ENCODE data around the gene SUCO.

The SUCO gene

GRCh38 chr1:172513479-172513878 is 19.5 kb upstream of the SUCO start:
- H3K9me3 ChIP-seq (replicated peaks in 1 of 2; ENCODE audit: control insufficient read depth in 2 of 2, insufficient read depth in 1 of 2, low read depth in 1 of 2, low read length in 2 of 2) = no peaks in the 10 kb centered on the region
- no peaks in the 10 kb centered on the region for H3K36me3 ChIP-seq (replicated peaks in 1 of 2; ENCODE audit: control insufficient read depth in 2 of 2, insufficient read depth in 2 of 2, low read length in 2 of 2)
- H3K4me2 ChIP-seq (ENCODE audit: insufficient read depth, low read length, poor library complexity, severe bottlenecking) = no peak overlapping the region
- H3K4me3 ChIP-seq (ENCODE audit: low read length in 2 of 2) = no peak overlapping the region
- no peak overlapping the region for H2BK5ac ChIP-seq (ENCODE audit: low read length)
- H2BK120ac ChIP-seq (ENCODE audit: low read depth, low read length) = no peak overlapping the region
- no peak overlapping the region for H3K23ac ChIP-seq (ENCODE audit: low read depth, low read length, poor library complexity)
- no peak overlapping the region for H3K4ac ChIP-seq (ENCODE audit: low read length)
- DNase-seq (ENCODE audit: low spot score) = no peak
- H3K27ac ChIP-seq (replicated peaks; ENCODE audit: low read length) = no peak overlapping the region
- H4K8ac ChIP-seq (ENCODE audit: low read depth, low read length) = no peak overlapping the region
- no peak overlapping the region for H2AFZ ChIP-seq (ENCODE audit: low read length)
- no peak overlapping the region for H3K14ac ChIP-seq (ENCODE audit: low read length)
- H2AK5ac ChIP-seq (ENCODE audit: low read depth, low read length) = no peak overlapping the region
- H3K27me3 ChIP-seq (ENCODE audit: control insufficient read depth in 3 of 3, insufficient read depth in 3 of 3, low read depth in 1 of 3, low read length in 3 of 3) = peaks cover 0 to 15% (median 0%) of the 10 kb centered on the region in 3 experiments
- H3K9ac ChIP-seq (ENCODE audit: low read depth, low read length, poor library complexity) = no peak overlapping the region
- H3K4me1 ChIP-seq (ENCODE audit: control insufficient read depth in 2 of 2, insufficient read depth in 1 of 2, low read depth in 1 of 2, low read length in 2 of 2) = no peaks in the 10 kb centered on the region
- H3K79me1 ChIP-seq (ENCODE audit: low read depth, low read length) = no peaks in the 10 kb centered on the region
- no peak overlapping the region for H2BK15ac ChIP-seq (ENCODE audit: low read length)
- no peak overlapping the region for H3K18ac ChIP-seq (ENCODE audit: low read length)
- H4K91ac ChIP-seq (ENCODE audit: low read depth, low read length, poor library complexity) = no peak overlapping the region
- H2BK12ac ChIP-seq (ENCODE audit: low read length) = no peak overlapping the region

GRCh38 chr1:172514108-172514507 is 18.8 kb upstream of the SUCO start:
- Histone ChIP-seq H3K4me3 (ENCODE audit: low read length in 2 of 2) (no peak overlapping the region), H3K27me3 (ENCODE audit: control insufficient read depth in 3 of 3, insufficient read depth in 3 of 3, low read depth in 1 of 3, low read length in 3 of 3) (peaks cover 0 to 15% (median 0%) of the 10 kb centered on the region in 3 experiments), H4K91ac (ENCODE audit: low read depth, low read length, poor library complexity) (no peak overlapping the region), H2BK5ac (ENCODE audit: low read length) (no peak overlapping the region), H3K18ac (ENCODE audit: low read length) (no peak overlapping the region), H2BK12ac (ENCODE audit: low read length) (no peak overlapping the region), H4K8ac (ENCODE audit: low read depth, low read length) (no peak overlapping the region), H2AK5ac (ENCODE audit: low read depth, low read length) (no peak overlapping the region), H2BK15ac (ENCODE audit: low read length) (no peak overlapping the region), H2AFZ (ENCODE audit: low read length) (no peak overlapping the region), H3K4me2 (ENCODE audit: insufficient read depth, low read length, poor library complexity, severe bottlenecking) (no peak overlapping the region), H3K9ac (ENCODE audit: low read depth, low read length, poor library complexity) (no peak overlapping the region), H3K9me3 (replicated peaks in 1 of 2; ENCODE audit: control insufficient read depth in 2 of 2, insufficient read depth in 1 of 2, low read depth in 1 of 2, low read length in 2 of 2) (no peaks in the 10 kb centered on the region), H3K36me3 (replicated peaks in 1 of 2; ENCODE audit: control insufficient read depth in 2 of 2, insufficient read depth in 2 of 2, low read length in 2 of 2) (no peaks in the 10 kb centered on the region), H3K14ac (ENCODE audit: low read length) (no peak overlapping the region), H3K4me1 (ENCODE audit: control insufficient read depth in 2 of 2, insufficient read depth in 1 of 2, low read depth in 1 of 2, low read length in 2 of 2) (no peaks in the 10 kb centered on the region), H3K27ac (replicated peaks; ENCODE audit: low read length) (no peak overlapping the region), H3K23ac (ENCODE audit: low read depth, low read length, poor library complexity) (no peak overlapping the region), H3K4ac (ENCODE audit: low read length) (no peak overlapping the region), H3K79me1 (ENCODE audit: low read depth, low read length) (no peaks in the 10 kb centered on the region), H2BK120ac (ENCODE audit: low read depth, low read length) (no peak overlapping the region)
- no peak for DNase-seq (ENCODE audit: low spot score)
- no CpG with 5 or more reads among the region's 3 CpGs for WGBS, 2 donors (ENCODE audit: extremely low coverage in 2 of 2, insufficient read length in 2 of 2, insufficient replicate concordance in 1 of 2)

GRCh38 chr1:172515436-172515835 is 17.5 kb upstream of the SUCO start:
- Histone ChIP-seq H2AFZ (ENCODE audit: low read length) (no peak overlapping the region), H2BK5ac (ENCODE audit: low read length) (no peak overlapping the region), H3K4me1 (ENCODE audit: control insufficient read depth in 2 of 2, insufficient read depth in 1 of 2, low read depth in 1 of 2, low read length in 2 of 2) (no peaks in the 10 kb centered on the region), H3K4me2 (ENCODE audit: insufficient read depth, low read length, poor library complexity, severe bottlenecking) (no peak overlapping the region), H3K9me3 (replicated peaks in 1 of 2; ENCODE audit: control insufficient read depth in 2 of 2, insufficient read depth in 1 of 2, low read depth in 1 of 2, low read length in 2 of 2) (no peaks in the 10 kb centered on the region), H3K4ac (ENCODE audit: low read length) (no peak overlapping the region), H3K18ac (ENCODE audit: low read length) (no peak overlapping the region), H3K27me3 (ENCODE audit: control insufficient read depth in 3 of 3, insufficient read depth in 3 of 3, low read depth in 1 of 3, low read length in 3 of 3) (peaks cover 0 to 15% (median 0%) of the 10 kb centered on the region in 3 experiments), H4K8ac (ENCODE audit: low read depth, low read length) (no peak overlapping the region), H2BK15ac (ENCODE audit: low read length) (no peak overlapping the region), H3K9ac (ENCODE audit: low read depth, low read length, poor library complexity) (no peak overlapping the region), H3K79me1 (ENCODE audit: low read depth, low read length) (no peaks in the 10 kb centered on the region), H2AK5ac (ENCODE audit: low read depth, low read length) (no peak overlapping the region), H3K23ac (ENCODE audit: low read depth, low read length, poor library complexity) (no peak overlapping the region), H3K36me3 (replicated peaks in 1 of 2; ENCODE audit: control insufficient read depth in 2 of 2, insufficient read depth in 2 of 2, low read length in 2 of 2) (no peaks in the 10 kb centered on the region), H2BK12ac (ENCODE audit: low read length) (no peak overlapping the region), H2BK120ac (ENCODE audit: low read depth, low read length) (no peak overlapping the region), H4K91ac (ENCODE audit: low read depth, low read length, poor library complexity) (no peak overlapping the region), H3K4me3 (ENCODE audit: low read length in 2 of 2) (no peak overlapping the region), H3K14ac (ENCODE audit: low read length) (no peak overlapping the region), H3K27ac (replicated peaks; ENCODE audit: low read length) (no peak overlapping the region)
- no peak for DNase-seq (ENCODE audit: low spot score)

DNA sequence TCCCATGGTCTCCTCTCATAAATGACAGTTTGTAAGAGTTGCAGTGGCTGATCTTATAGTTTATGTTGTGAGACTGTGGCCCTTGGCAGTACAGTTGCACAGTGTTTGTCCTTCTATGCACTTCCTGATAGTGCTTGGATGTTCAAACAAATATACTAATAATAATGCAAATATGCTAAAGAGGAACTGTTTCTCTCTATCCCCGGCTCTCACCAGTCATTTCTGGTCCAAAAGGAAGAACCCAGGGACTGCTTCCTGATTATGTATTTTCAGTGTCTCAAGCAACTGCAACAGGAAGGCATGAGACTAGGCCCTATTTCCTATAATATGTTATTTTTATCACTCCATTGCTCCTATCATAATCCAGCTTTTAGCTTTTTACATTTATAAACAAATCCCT is 17.0 kb upstream of the SUCO start:
- H3K4me2 ChIP-seq (ENCODE audit: insufficient read depth, low read length, poor library complexity, severe bottlenecking) = no peak overlapping the region
- WGBS, 2 donors (ENCODE audit: extremely low coverage in 2 of 2, insufficient read length in 2 of 2, insufficient replicate concordance in 1 of 2) = no CpG with 5 or more reads among the region's 1 CpG
- H3K9me3 ChIP-seq (replicated peaks in 1 of 2; ENCODE audit: control insufficient read depth in 2 of 2, insufficient read depth in 1 of 2, low read depth in 1 of 2, low read length in 2 of 2) = no peaks in the 10 kb centered on the region

More for the DNA sequence above, 17.0 kb upstream of the SUCO start:
- no peak overlapping the region for H2BK120ac ChIP-seq (ENCODE audit: low read depth, low read length)
- no peak overlapping the region for H4K91ac ChIP-seq (ENCODE audit: low read depth, low read length, poor library complexity)
- H3K18ac ChIP-seq (ENCODE audit: low read length) = no peak overlapping the region
- no peak overlapping the region for H2BK15ac ChIP-seq (ENCODE audit: low read length)
- no peak overlapping the region for H3K4me3 ChIP-seq (ENCODE audit: low read length in 2 of 2)
- no peaks in the 10 kb centered on the region for H3K79me1 ChIP-seq (ENCODE audit: low read depth, low read length)
- H2AK5ac ChIP-seq (ENCODE audit: low read depth, low read length) = no peak overlapping the region
- peaks cover 0 to 16% (median 0%) of the 10 kb centered on the region in 3 experiments for H3K27me3 ChIP-seq (ENCODE audit: control insufficient read depth in 3 of 3, insufficient read depth in 3 of 3, low read depth in 1 of 3, low read length in 3 of 3)
- no peak overlapping the region for H4K8ac ChIP-seq (ENCODE audit: low read depth, low read length)
- no peaks in the 10 kb centered on the region for H3K36me3 ChIP-seq (replicated peaks in 1 of 2; ENCODE audit: control insufficient read depth in 2 of 2, insufficient read depth in 2 of 2, low read length in 2 of 2)
- no peak overlapping the region for H2BK5ac ChIP-seq (ENCODE audit: low read length)
- H2BK12ac ChIP-seq (ENCODE audit: low read length) = no peak overlapping the region
- no peak overlapping the region for H3K4ac ChIP-seq (ENCODE audit: low read length)
- no peak overlapping the region for H3K14ac ChIP-seq (ENCODE audit: low read length)
- H3K23ac ChIP-seq (ENCODE audit: low read depth, low read length, poor library complexity) = no peak overlapping the region
- DNase-seq (ENCODE audit: low spot score) = no peak
- H3K9ac ChIP-seq (ENCODE audit: low read depth, low read length, poor library complexity) = no peak overlapping the region
- no peak overlapping the region for H3K27ac ChIP-seq (replicated peaks; ENCODE audit: low read length)
- H2AFZ ChIP-seq (ENCODE audit: low read length) = no peak overlapping the region
- H3K4me1 ChIP-seq (ENCODE audit: control insufficient read depth in 2 of 2, insufficient read depth in 1 of 2, low read depth in 1 of 2, low read length in 2 of 2) = no peaks in the 10 kb centered on the region

Measured in neuronal stem cell (in vitro differentiated cells).